Choroid plexus epithelial cell (primary cell): ENCODE data around the gene MTNR1B.
A peak's percentile ranks its signal among the peaks of the same experiment; 100 is the strongest.

Source experiments
- DNase-seq: peaks from one replicate; pipeline ENCODE4 v3.0.0-alpha.2; 2010; ENCODE audit warnings: low read depth
- H3K4me3 ChIP-seq: 2 replicates; pipeline ENCODE4 v1.5.1; 2011; ENCODE audit warnings: low read depth, mild to moderate bottlenecking, control low read depth, low read length, moderate library complexity
- TF ChIP-seq, protein P1 (sequence below): conservative IDR thresholded peaks from 2 replicates; pipeline ENCODE4 v1.5.1; 2011; ENCODE audit warnings: low read depth, mild to moderate bottlenecking, control low read depth, inconsistent platforms, low read length, moderate library complexity

The MTNR1B gene

DNA sequence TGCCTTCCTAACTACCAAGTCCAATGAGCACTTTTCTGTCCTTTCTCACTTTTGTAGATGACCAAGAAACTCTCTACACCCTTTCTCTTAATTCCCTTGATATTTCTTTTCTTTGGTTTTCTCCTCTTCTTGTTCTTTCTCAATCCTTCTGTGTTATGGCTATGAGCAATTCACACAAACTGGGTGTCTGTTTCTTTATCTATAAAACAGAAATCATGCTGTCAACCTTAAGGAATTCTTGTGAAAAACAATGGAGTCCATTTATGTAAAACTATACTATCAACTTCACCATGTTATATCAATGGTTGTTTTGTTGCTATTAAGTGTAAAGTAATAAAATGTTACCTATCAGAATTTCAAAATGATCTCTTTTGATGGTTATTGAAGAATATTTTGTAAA is 7.2 kb downstream of the MTNR1B start:
- TF ChIP-seq, protein P1, sequence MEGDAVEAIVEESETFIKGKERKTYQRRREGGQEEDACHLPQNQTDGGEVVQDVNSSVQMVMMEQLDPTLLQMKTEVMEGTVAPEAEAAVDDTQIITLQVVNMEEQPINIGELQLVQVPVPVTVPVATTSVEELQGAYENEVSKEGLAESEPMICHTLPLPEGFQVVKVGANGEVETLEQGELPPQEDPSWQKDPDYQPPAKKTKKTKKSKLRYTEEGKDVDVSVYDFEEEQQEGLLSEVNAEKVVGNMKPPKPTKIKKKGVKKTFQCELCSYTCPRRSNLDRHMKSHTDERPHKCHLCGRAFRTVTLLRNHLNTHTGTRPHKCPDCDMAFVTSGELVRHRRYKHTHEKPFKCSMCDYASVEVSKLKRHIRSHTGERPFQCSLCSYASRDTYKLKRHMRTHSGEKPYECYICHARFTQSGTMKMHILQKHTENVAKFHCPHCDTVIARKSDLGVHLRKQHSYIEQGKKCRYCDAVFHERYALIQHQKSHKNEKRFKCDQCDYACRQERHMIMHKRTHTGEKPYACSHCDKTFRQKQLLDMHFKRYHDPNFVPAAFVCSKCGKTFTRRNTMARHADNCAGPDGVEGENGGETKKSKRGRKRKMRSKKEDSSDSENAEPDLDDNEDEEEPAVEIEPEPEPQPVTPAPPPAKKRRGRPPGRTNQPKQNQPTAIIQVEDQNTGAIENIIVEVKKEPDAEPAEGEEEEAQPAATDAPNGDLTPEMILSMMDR = no peak
- no peak overlapping the region for H3K4me3 ChIP-seq
- no peak for DNase-seq

DNA sequence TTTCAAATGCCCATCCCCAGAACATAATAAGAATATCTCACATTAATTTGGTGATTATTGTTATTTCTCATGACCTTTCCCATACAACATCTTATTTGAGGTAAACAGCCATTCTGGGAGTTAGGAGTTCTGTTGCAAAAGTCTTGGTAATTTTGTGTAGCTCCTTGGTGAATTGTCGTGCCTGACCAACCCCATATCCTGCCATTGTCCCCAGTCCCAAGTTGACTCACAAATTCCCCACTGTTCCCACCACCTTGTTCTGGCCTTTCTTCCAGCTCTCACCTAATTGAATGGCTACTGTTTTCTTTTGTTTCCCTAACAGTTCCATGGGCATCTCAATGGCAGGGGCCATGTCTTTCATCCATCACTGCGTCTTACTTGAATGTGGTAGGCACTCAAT is 8.0 kb downstream of the MTNR1B start:
- no peak for DNase-seq
- no peak overlapping the region for H3K4me3 ChIP-seq
- TF ChIP-seq, protein P1 = no peak

DNA sequence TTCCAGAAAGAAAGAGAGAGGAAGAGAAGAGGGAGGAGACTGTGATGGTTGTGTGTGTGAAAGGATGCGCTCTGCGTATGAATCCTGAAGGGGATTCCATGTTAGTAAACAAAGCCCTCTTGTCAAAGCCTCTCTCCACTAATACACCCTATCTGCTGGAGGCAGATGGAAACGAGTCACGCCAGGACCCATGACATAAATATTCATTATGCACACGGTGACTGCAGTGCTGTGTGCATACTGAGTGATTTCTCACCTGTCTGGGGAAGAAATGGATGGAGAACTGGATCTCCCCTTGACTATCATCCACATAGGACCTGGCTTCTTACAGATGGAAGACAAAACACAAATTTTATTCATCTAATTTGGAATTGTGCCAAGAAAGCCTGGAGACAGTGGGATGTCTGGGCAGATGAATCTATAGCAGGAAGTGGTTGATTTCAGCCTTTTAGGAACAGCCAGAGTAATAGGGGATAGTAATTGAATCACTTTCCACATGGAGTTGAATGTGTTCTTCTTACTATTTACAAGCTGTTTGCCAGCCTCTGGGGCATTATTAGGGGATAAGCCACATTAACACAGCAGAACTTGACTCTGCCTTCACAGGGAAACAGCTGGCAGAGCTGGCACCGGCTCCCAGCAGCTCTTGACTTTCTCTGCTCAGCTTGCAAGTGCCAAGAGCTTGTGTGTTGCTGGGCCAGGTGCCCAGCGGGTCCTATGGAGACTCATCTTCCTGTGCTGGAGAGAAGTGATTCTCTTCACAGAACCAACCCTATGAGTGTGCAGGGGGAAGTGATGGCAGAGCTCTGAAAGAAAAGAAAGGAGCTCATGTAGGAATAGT is 9.0 kb downstream of the MTNR1B start:
- DNase-seq = peak; percentile 18
- no peak overlapping the region for H3K4me3 ChIP-seq
- TF ChIP-seq, protein P1 = no peak

DNA sequence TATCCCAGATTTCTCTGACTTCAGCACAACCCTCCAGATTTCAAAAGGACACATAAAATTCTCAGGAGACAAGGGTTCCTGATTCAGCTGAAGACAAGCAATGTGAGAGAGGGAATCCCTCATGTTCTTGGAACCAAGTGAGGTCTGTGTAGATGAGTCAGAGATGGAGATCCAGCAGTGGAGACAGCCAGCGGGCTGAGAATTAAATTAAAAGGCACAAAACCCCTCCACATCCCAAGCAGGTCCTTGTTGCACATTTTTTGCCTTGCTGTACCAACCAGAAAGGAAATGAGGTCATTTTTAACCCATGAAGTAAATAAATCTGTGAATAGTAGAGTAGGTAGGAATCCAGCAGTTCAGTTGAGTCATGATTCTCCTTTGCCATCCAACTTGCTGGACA is 9.7 kb downstream of the MTNR1B start:
- TF ChIP-seq, protein P1 = no peak
- DNase-seq = peak; percentile 31
- no peak overlapping the region for H3K4me3 ChIP-seq

DNA sequence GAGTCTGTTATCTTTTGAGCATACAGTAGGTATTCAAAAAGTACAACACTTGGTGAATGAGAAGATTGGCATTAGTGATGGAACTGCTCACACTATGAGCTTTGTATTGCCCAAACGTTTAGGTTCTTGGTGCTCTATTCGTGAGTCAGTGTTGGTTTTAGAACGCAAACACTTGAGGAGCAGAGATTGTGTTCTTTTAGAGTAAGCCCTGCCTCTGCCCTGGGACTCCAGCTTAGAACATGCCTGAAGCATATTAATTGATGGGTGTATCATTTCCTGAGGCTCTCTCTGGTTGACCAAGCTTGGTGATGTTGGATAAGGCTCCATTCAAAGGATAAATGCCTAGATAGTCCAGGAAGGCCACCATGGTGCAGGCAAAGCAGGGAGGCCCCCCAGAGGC is 10.9 kb downstream of the MTNR1B start:
- DNase-seq = no peak
- TF ChIP-seq, protein P1 = no peak
- no peak overlapping the region for H3K4me3 ChIP-seq

DNA sequence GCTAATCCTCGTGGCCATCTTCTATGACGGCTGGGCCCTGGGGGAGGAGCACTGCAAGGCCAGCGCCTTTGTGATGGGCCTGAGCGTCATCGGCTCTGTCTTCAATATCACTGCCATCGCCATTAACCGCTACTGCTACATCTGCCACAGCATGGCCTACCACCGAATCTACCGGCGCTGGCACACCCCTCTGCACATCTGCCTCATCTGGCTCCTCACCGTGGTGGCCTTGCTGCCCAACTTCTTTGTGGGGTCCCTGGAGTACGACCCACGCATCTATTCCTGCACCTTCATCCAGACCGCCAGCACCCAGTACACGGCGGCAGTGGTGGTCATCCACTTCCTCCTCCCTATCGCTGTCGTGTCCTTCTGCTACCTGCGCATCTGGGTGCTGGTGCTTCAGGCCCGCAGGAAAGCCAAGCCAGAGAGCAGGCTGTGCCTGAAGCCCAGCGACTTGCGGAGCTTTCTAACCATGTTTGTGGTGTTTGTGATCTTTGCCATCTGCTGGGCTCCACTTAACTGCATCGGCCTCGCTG is 12.1 kb downstream of the MTNR1B start:
- TF ChIP-seq, protein P1 = no peak
- no peak overlapping the region for H3K4me3 ChIP-seq
- DNase-seq = no peak

DNA sequence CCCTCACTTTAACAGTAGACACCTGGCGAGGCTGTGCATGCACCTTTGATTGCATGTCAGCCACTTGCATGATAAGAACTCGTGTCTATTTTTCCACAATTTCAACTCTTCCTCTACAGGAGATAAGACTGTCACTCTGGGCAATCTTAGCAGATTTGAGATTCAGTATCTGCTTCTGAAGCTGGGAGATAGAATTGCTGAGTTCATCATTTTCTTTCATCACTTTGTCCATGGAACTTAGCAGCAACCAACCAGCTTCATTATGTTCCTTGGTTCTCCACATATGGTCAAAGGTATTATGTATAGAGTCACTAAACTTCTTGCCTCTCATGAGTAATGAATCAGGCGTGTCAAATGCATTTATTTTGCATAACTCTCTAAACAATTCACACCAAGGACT is 17.1 kb downstream of the MTNR1B start:
- H3K4me3 ChIP-seq = no peak overlapping the region
- TF ChIP-seq, protein P1 = no peak
- no peak for DNase-seq
